ENCODE results near the gene ZNF862. TPM values are rescaled to one million over a fixed set of nuclear protein-coding genes. Genes with fewer than 3 reads are reported as not detected.

Gene ZNF862
- total RNA-seq, result 1 to 10 TPM; 8.8 to 9.9 TPM

- H3K9me3 ChIP-seq, result no peaks in the 10 kb centered on the region
- no peaks in the 10 kb centered on the region for H3K36me3 ChIP-seq
- no peaks in the 10 kb centered on the region for H3K27me3 ChIP-seq
- peak within 1 kb of the TSS; percentile 81 for H3K27ac ChIP-seq
- peak within 1 kb of the TSS; percentile 86 to 97 for H3K9ac ChIP-seq (ENCODE audit: low read depth in 2 of 2, low read length in 2 of 2)
- intact Hi-C loops (cut with DNase I), result no loop called here
- DNase-seq, result peak; percentile 97
- H3K4me1 ChIP-seq, result peaks cover 11% of the 10 kb centered on the region
- no peak for TF ChIP-seq CTCF (IDR thresholded peaks at IDR 0.05)
- H3K4me3 ChIP-seq, result peak within 1 kb of the TSS; percentile 83
Measured at GRCh38 chr7:149838224-149838991, at the start of gene ZNF862. TSS of gene ZNF862 (plus strand) at chr7:149838375. CDS start at chr7:149838612, 237 bp downstream.

- intact Hi-C loops (cut with DNase I), result no loop called here
- Histone ChIP-seq H3K27me3 (peaks cover 18% of the 10 kb centered on the region), H3K36me3 (no peaks in the 10 kb centered on the region), H3K9ac (ENCODE audit: low read depth in 2 of 2, low read length in 2 of 2) (no peak overlapping the region), H3K4me3 (no peak overlapping the region), H3K27ac (no peak overlapping the region), H3K4me1 (no peaks in the 10 kb centered on the region), H3K9me3 (no peaks in the 10 kb centered on the region)
- TF ChIP-seq CTCF (IDR thresholded peaks at IDR 0.05), result no peak
- no peak for DNase-seq
Measured at GRCh38 chr7:149789101-149789500, 49.1 kb upstream of the ZNF862 start.

GRCh38 chr7:149790146-149790548, 48.0 kb upstream of the ZNF862 start:
- intact Hi-C loops (cut with DNase I), result no loop called here
- Histone ChIP-seq H3K4me3 (no peak overlapping the region), H3K27ac (no peak overlapping the region), H3K9ac (ENCODE audit: low read depth in 2 of 2, low read length in 2 of 2) (no peak overlapping the region), H3K4me1 (no peaks in the 10 kb centered on the region), H3K36me3 (no peaks in the 10 kb centered on the region), H3K9me3 (no peaks in the 10 kb centered on the region), H3K27me3 (peaks cover 18% of the 10 kb centered on the region)
- TF ChIP-seq CTCF (IDR thresholded peaks at IDR 0.05), result peak; percentile 35
- no peak for DNase-seq

- intact Hi-C loops (cut with DNase I), result no loop called here
- DNase-seq, result no peak
- H3K4me1 ChIP-seq, result no peaks in the 10 kb centered on the region
- no peak overlapping the region for H3K4me3 ChIP-seq
- TF ChIP-seq CTCF (IDR thresholded peaks at IDR 0.05), result no peak
- peaks cover 18% of the 10 kb centered on the region for H3K27me3 ChIP-seq
- H3K36me3 ChIP-seq, result no peaks in the 10 kb centered on the region
- no peak overlapping the region for H3K27ac ChIP-seq
- H3K9ac ChIP-seq (ENCODE audit: low read depth in 2 of 2, low read length in 2 of 2), result no peak overlapping the region
- no peaks in the 10 kb centered on the region for H3K9me3 ChIP-seq
Measured at GRCh38 chr7:149790754-149791360, 47.3 kb upstream of the ZNF862 start.

GRCh38 chr7:149791411-149792219, 46.6 kb upstream of the ZNF862 start:
- Histone ChIP-seq H3K9me3 (no peaks in the 10 kb centered on the region), H3K36me3 (no peaks in the 10 kb centered on the region), H3K9ac (ENCODE audit: low read depth in 2 of 2, low read length in 2 of 2) (no peak overlapping the region), H3K4me3 (no peak overlapping the region), H3K27me3 (peaks cover 18% of the 10 kb centered on the region), H3K4me1 (no peaks in the 10 kb centered on the region), H3K27ac (no peak overlapping the region)
- no peak for DNase-seq
- no peak for TF ChIP-seq CTCF (IDR thresholded peaks at IDR 0.05)
- intact Hi-C loops (cut with DNase I), result no loop called here

Measured in colonic mucosa (tissue), 4 donors.